Occipital lobe (tissue), 2 donors: ENCODE data around the gene LRRN4. TPM values are rescaled to one million over a fixed set of nuclear protein-coding genes. Genes with fewer than 3 reads are reported as not detected.

Experiments used
- DNase-seq: peaks from one replicate; lab custom pipeline; 2025; lab: John Stamatoyannopoulos, UW
- total RNA-seq: library from RNA; depleted of rRNA; stranded (reverse); fragments of >200 nt; gene quantifications from one replicate; pipeline ENCODE4 v1.2.3, GENCODE V29; 2014

LRRN4 gene
- total RNA-seq: not detected

DNA sequence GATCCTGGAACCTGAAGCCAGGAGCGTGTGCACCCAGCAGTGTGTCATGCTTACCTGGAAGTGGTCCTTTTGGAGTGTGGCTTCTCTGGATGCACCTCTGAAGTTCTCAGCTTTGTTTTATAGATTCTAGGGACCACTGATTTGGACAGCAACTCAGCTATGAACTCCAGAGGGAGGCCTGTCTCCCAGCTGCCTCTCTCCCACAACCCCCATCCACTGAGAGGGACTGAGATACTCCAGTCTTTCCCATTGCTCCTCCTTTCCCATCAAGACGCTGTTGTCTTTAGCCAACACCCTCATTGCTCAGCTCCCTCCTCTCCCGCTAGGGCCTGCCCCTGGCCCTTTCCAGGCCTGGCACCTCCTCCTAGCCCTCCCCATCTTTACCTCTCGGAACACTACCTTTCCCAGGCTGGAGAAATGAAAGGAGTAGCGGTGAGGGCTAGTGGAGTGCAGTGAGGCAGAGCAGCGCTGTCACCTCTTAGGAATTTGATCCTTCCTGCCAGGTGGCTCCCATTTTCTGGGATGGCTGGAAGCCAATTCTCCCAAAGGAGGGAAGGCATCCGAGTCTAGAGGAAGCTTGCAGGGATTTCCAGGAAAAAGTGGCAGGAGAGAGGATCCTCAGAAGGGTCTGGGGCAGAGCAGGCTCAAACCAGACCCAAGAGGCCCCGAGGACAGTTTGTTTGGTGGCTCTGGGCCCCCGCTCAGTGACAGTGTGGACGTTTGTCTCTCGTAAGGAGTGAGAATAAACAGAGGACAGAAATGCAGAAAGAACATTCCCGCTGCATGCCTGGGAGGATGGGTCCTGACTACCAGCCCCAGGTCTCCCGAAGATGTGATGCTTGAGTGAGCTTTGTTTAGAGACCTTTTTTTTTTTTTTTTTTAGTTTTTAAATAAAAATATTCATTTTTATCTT lies at the start of gene LRRN4:
Gene LRRN4 (minus strand): TSS at position 285 of the 913 bp plus-strand sequence. CDS start 1,261 bp downstream, outside the sequence.
- DNase-seq: no peak

- DNase-seq: no peak
Observed at GRCh38 chr20:6103301-6103700, 49.4 kb upstream of the LRRN4 start.

GRCh38 chr20:6101346-6101745 lies 47.5 kb upstream of the LRRN4 start:
- no peak for DNase-seq

DNA sequence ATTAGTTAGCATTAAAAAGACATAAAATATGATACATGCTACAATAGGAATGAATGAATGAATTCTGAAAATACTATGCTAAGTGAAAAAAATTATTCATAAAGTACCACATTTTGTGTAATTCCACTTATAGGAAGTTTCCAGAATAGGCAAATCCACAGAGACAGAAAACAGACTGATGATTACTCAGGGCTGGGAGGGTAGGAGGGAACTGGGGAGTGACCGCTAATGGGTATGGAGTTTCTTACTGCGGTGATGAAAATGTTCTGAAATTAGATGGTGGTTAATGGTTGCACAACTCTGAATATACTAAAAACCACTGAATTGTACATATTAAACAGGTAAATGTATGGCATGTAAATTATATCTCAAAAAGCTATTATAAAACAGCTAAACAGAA lies 46.4 kb upstream of the LRRN4 start:
- DNase-seq: no peak

DNA sequence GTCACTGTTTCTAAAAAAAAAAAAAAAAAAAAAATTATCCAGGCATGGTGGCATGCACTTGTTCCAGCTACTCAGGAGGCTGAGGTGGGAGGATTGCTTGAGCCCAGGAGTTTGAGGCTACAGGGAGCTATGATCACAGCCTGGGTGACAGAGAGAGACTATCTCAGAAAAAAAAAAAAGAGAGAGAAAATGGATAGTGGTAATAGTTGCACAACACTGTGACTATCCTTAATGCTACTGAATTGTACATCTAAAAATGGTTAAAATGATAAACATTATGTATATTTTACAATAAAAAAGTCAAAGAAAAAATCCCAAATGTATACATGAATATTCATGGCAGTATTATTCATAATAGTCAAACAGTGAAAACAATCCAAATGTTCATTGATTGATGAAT lies 46.0 kb upstream of the LRRN4 start:
- no peak for DNase-seq

- no peak for DNase-seq
Observed at GRCh38 chr20:6095409-6095808, 41.5 kb upstream of the LRRN4 start.

DNA sequence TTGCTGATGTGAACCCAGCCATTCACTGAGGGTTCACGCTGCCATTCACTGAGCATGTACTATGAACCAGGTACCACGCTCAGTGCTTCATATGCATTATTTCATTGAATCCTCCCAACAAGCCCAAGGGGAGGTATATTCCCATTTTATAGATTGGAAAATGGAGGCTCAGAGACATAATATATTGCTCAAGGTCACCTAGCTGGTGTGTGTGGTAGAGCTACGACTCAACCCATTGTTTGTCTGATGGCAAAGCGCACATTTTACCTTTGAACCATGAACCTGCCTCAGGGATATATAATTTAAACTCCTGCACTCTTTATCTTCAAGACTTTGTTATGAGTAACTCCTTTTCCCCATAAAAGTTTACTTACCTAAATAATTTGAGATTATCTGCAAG lies 40.7 kb upstream of the LRRN4 start:
- no peak for DNase-seq

- DNase-seq: no peak
Observed at GRCh38 chr20:6094063-6094462, 40.2 kb upstream of the LRRN4 start.

DNA sequence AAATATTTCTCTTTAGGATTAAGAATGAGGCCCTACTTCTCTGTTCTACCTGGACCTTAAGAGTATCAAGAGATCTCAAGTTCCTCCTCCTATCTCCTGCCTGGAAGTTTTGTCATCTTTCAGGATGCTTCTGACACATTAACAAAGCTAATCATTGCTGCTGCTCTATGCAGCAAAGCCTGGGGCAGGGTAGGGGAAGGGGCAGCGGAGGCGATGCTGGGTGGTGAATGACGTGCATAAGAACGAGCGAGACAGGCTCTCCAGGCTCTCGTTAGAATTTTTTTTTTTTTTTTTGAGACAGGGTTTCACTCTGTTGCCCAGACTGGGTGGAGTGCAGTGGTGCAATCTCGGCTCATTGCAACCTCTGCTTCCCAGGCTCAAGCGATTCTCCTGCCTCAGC lies 37.8 kb upstream of the LRRN4 start:
- DNase-seq: no peak

- DNase-seq: no peak
Observed at GRCh38 chr20:6086868-6087267, 33.0 kb upstream of the LRRN4 start.

DNA sequence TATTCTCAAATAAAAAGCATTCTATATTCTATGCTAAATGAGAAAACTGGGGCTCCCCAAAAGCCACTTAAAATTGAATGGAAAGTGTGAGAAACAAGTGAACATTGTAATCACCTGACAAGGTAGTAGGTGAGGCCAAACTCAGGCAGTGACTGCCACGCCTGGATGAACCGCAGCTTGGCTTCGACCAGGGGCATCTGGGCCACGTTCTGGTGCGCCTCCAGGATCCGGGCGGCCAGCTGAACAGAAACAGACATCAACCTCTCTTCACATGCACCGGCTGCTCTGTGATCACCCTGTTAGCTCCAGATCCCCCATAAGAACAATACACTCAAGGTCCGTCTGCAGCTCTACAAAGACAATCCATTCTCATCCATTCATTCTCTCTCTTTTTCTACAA lies 30.1 kb upstream of the LRRN4 start:
- DNase-seq: no peak

DNA sequence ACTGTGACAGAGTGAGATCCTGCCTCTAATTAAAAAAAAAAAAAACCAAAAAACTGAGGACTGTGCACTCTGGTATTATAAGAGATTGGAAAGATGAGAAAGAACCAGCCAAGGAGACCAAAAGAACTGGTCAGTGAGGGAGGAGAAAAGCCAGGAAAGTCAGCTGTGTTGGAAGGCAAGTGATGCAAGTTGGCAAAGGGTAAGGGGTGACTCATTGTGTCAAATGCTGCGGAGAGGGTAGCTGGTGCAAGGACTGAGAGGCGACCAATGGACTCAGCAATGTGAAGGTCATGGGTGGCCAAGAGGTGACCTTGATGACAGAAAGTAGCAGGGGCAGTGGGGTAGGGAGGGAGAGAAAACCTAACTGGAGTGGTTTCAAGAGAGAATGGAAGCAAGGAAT lies 27.4 kb upstream of the LRRN4 start:
- no peak for DNase-seq

DNA sequence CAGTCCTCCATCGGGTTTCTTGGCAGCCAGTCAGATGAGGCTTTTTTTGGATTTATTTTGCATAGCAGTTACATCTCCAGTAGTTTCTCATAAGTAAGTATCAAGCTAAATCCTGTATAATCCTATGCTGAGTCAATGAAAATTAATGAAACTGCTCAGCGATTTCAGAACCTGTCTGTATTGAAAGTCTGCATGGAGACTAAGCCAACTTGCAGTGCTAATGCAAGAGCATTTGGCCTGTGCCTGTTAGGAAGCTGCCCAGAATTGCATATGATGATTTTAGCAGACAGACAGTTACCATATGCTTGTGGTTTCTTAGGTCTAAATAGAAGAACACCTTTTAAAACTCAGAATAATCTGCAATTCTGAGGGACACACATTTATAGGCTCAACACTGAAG lies 25.2 kb upstream of the LRRN4 start:
- DNase-seq: no peak

GRCh38 chr20:6075428-6076219 lies 21.8 kb upstream of the LRRN4 start:
- no peak for DNase-seq

DNA sequence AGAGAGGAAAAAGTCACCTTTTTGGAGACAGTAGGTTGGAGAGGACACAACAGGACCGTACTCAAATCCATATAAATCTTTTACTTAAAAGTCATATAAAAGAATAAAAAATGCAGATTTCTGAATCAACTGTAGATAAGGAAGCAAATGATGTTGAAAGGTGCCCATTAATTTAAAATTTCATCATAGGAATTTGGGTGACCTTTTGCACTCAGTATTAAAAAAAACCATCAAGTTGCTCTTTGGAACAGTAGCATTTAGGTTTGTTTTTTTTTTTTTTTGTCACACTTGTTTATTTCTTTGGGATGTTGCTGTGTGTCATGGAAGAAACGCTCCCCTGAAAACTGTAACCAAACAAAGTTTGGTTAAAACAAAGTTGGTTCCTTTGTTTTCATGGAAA lies 20.9 kb upstream of the LRRN4 start:
- DNase-seq: no peak

DNA sequence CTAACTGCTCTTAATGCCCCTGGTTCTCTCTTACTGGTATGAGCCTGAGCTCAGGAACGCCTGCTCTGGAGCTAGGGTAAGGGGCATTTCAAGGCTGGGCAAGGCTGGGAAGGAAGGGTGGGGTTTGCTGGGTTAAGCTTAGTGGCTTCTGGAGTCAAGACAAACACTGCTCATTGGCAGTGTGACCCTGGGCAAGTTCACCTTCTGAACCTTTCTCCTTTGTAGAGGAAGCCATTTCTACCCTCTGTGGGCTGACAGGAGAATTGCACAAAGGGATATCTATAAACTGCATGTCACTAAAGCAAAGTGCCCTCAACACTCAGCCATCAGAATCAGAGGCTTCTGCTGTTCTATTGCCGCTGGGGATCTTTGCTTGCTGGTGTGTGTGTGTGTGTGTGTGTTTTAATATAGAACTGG lies 20.3 kb upstream of the LRRN4 start:
- no peak for DNase-seq

DNA sequence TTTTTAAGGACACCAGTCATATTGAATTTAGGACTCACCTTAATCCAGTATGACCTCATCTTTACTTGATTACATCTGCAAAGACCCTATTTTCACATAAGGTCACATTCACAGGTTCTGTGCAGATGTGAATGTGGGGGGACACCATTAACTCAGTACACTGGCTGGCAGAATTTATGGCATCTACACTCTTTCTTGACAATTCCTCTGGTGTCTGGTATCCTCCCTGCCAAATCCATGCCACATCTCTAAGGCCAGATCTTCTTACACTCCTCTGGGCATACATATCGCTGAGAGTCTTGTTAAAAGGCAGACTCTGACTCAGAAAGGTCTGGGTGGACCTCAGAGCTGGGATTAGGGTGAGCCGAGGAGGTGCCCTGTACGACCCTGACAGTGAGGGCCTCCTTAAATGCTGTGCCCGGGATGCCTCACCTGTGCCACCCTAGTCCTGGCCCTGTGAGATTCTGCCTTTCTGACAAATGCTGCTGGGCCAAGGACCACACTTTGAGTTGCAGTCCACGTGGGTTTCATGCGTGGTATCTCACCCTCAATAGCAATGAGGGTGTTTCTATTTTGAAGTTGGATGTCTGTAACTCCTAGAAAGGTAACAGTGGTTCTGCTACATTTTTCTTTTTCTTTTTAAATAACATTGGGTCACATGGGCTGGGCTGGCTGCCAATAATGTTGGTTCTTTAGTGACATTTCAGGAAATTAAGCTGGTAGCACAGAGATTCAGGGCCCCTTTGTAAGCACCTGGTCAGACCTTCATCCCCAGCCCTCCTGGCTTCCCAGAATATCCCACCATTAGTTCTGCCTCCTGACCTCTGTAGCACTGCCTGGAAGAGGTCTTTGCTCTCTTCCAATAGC lies 17.2 kb upstream of the LRRN4 start:
- DNase-seq: no peak

DNA sequence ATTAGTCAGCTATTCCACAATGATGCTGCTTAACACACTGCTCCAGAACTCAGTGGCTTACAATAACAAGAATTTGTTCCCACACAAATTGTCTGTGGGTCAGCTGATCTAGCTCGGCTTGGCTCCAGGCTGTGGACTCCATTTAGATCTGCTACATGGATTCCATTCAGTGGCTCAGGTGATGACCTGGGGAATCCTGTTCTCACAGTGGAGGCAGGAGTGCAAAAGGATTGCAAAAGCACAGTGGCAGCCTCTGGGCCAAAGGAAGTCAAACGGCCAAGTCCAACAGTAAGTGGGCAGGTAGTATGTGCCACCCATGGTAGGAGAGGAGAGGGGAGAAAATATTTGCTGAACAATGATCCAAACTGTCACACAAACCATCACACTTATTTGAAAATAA lies 15.8 kb upstream of the LRRN4 start:
- DNase-seq: no peak

DNA sequence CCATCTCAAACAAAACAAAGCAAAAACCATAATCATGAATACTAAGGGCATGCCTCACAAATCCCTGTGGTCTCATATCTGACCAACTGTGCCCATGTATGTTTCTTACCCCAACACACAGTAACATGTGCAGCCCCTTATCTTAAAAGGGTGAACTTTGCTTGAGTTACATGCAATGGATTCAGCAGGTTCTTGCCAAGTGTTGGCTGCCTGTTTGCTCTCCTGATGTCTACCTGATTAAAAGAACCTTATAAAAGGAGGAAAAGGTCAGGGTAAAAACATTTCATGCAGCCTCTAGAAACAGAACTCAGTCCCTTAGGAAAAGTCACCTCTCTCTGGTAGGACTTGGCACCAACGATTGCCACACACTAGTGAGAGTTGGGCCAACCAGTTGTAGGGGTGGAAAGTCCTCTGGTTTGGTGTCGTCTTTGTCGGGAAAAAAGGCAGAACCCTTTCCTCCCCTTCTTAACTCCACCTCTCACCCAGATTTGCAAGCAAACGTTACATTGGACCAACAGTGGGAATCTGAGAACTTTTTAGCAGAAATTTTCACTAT lies 14.0 kb upstream of the LRRN4 start:
- DNase-seq: no peak

DNA sequence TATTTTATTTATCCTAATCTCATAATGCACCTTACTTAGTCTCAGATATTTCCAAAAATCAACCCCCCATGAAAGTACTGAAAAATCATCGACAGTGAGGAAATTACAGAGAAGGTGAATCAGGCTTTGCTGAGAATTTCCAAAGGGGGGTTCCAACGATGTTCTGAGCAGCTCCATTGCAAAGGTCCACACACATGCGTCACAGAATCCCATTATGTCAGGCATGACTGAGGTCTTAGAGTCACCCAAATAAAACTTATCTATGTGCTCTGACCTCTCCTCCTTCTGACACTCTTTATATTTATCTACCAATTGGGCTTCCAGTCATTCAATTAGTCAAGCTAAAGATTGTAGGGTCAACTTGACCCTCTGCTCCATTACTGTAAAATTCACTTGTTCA lies 12.7 kb upstream of the LRRN4 start:
- no peak for DNase-seq

DNA sequence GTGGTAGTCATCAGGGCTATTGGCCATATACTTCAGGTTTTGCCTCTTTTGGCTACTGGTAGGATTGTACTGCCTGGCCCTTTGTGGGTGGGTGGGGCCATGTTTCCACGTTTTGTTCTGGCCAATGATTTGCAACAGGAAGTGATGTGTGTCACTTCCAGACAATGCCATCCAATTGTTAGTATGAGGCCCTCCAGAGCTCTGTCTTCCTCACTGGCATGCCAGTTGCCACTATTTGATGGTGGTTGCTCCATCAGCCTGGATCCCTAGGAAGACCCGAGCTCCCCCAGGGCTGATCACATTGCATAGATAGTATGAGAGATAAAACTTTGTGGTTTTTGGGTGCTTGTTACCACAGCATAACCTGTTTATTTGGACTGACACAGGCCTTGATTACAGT lies 7.7 kb upstream of the LRRN4 start:
- no peak for DNase-seq
